ENCODE results near the gene IQGAP1. TPM values are rescaled to one million over a fixed set of nuclear protein-coding genes. Genes with fewer than 3 reads are reported as not detected.

IQGAP1 gene
- total and polyA plus RNA-seq, 9 of the 15 experiments (the other 6 are each of a cell fraction or from before 2014, with no cell fraction given): 37.6 to 143 (median 77.7) TPM

- no peak overlapping the region for H3K4me2 ChIP-seq (ENCODE audit: insufficient read depth, low read length)
- intact Hi-C loops (cut with micrococcal nuclease) (no loop called here), in situ Hi-C loops (cut with MboI) (no loop called here)
- BruUV-seq (replicated peaks): no TSS peak
- H3K36me3 ChIP-seq (ENCODE audit: control insufficient read depth, insufficient read depth, low read length): no peaks in the 10 kb centered on the region
- no peaks in the 10 kb centered on the region for H3K9me3 ChIP-seq (replicated peaks; ENCODE audit: control insufficient read depth, insufficient read depth, low read depth, low read length)
- no peak overlapping the region for H3K27ac ChIP-seq (ENCODE audit: extremely low read depth, low read depth, low read length)
- FAIRE-seq: no peak
- H3K79me2 ChIP-seq (ENCODE audit: control insufficient read depth, insufficient read depth, low read length): peaks cover 4% of the 10 kb centered on the region; the same call in 1 of the 3 replicates
- CTCF ChIA-PET (ENCODE audit: low intra/inter-chr PET ratio): no interaction called here
- 90% methylated on average over 2 of the region's 2 CpGs for WGBS (ENCODE audit: insufficient coverage, low coverage, missing lambda C conversion rate)
- TF ChIP-seq BACH1 (tag; IDR thresholded peaks at IDR 0.05) (no peak), XRCC4 (IDR thresholded peaks at IDR 0.05; ENCODE audit: extremely low read depth, insufficient read depth, insufficient read length) (no peak), KDM1A (IDR thresholded peaks at IDR 0.05) (no peak), TAF7 (tag; IDR thresholded peaks at IDR 0.05) (no peak), POU5F1 (IDR thresholded peaks at IDR 0.05; ENCODE audit: borderline replicate concordance, low read depth, low read length, partially characterized antibody) (no peak), RFX1 (IDR thresholded peaks at IDR 0.05) (no peak), TRIM24 (IDR thresholded peaks at IDR 0.05) (no peak), RBBP5 (IDR thresholded peaks at IDR 0.05; ENCODE audit: borderline replicate concordance, insufficient read depth, low read length, poor library complexity, severe bottlenecking) (no peak), ZNF639 (CRISPR knock-in tag; conservative IDR thresholded peaks at IDR 0.05 in 1 of 2, IDR thresholded peaks at IDR 0.05 in 1 of 2) (no peak)
- no peaks in the 10 kb centered on the region for H4K20me1 ChIP-seq (replicated peaks; ENCODE audit: control insufficient read depth, insufficient read depth, low read length)
- no peak overlapping the region for H3K4me3 ChIP-seq
- no peaks in the 10 kb centered on the region for H3K9me1 ChIP-seq (ENCODE audit: control insufficient read depth, insufficient read depth, low read length)
- no peak overlapping the region for H3K9ac ChIP-seq (ENCODE audit: insufficient read depth in 1 of 2, low read depth in 2 of 2, low read length in 2 of 2)
- POLR2A ChIA-PET: interaction anchor here (0.7 kb wide), 1 partner anchor 12 kb away, joined by 3 read pairs; no protein-coding TSS in a partner anchor
- no peak overlapping the region for H2AFZ ChIP-seq (ENCODE audit: low read depth, low read length)
- no peak for ATAC-seq
- H3K4me1 ChIP-seq (replicated peaks in 1 of 2; ENCODE audit: control insufficient read depth in 2 of 2, insufficient read depth in 2 of 2, low read length in 2 of 2): peaks cover 3 to 13% of the 10 kb centered on the region in 2 experiments; a peak in 4 of 5 replicates
- H3K27me3 ChIP-seq (ENCODE audit: control insufficient read depth in 2 of 2, insufficient read depth in 2 of 2, low read length in 2 of 2): no peaks in the 10 kb centered on the region
- DNase-seq (ENCODE audit: extremely low read depth in 1 of 4, low spot score in 3 of 4): no peak
Observed at GRCh38 chr15:90354986-90355385, 33.1 kb upstream of the IQGAP1 start.
